Liver (tissue), 9 donors: Measurements from ENCODE around the gene BMP10. TPM values are rescaled to one million over a fixed set of nuclear protein-coding genes. Genes with fewer than 3 reads are reported as not detected.

ENCODE experiments used
- DNase-seq: peaks from one replicate; pipeline ENCODE4 v3.0.0-alpha.2; 2017; ENCODE audit warnings: low spot score
- H3K27ac ChIP-seq, 2 donors: one replicate each; pipeline ENCODE4 v1.7.0; 2013; ENCODE audit warnings: inconsistent platforms in 2 of 2, low read length in 2 of 2, control low read depth in 1 of 2, low read depth in 1 of 2, mild to moderate bottlenecking in 1 of 2
- H3K27me3 ChIP-seq, 4 donors: one replicate each; pipeline versions ENCODE4 v1.6.1 to v1.7.0; 2013; ENCODE audit warnings: low read length in 3 of 4, inconsistent platforms in 1 of 4, mild to moderate bottlenecking in 1 of 4, moderate library complexity in 1 of 4; ENCODE audit not compliant: control insufficient read depth in 4 of 4, insufficient read depth in 4 of 4
- H3K36me3 ChIP-seq, 4 donors: one replicate each; pipeline versions ENCODE4 v1.6.1 to v1.7.0; 2013; ENCODE audit warnings: low read length in 3 of 4, mild to moderate bottlenecking in 3 of 4, low read depth in 1 of 4, moderate library complexity in 1 of 4; ENCODE audit not compliant: control insufficient read depth in 4 of 4, insufficient read depth in 3 of 4
- H3K4me1 ChIP-seq, 4 donors: one replicate each; pipeline versions ENCODE4 v1.6.1 to v1.7.0; 2013; ENCODE audit warnings: low read length in 3 of 4, mild to moderate bottlenecking in 3 of 4, moderate library complexity in 1 of 4; ENCODE audit not compliant: control insufficient read depth in 4 of 4, insufficient read depth in 4 of 4
- H3K4me3 ChIP-seq, 3 donors: one replicate each; pipeline versions ENCODE4 v1.6.1 to v1.7.0; 2013; ENCODE audit warnings: low read length in 3 of 3, control low read depth in 1 of 3, low read depth in 1 of 3, mild to moderate bottlenecking in 1 of 3
- H3K9ac ChIP-seq, 2 donors: one replicate each; pipeline ENCODE4 v1.7.0; 2013; ENCODE audit warnings: low read length in 2 of 2, mild to moderate bottlenecking in 2 of 2, moderate library complexity in 2 of 2, control low read depth in 1 of 2, low read depth in 1 of 2
- H3K9me3 ChIP-seq, 4 donors: one replicate each; pipeline versions ENCODE4 v1.6.1 to v1.7.0; 2013; ENCODE audit warnings: low read length in 3 of 4; ENCODE audit not compliant: control insufficient read depth in 4 of 4
- EGR1 ChIP-seq, 2 donors: IDR thresholded peaks; 2 replicates each; pipeline ENCODE4 v1.6.1; 2016 to 2018; ENCODE audit warnings: antibody characterized with exemption in 2 of 2, low read depth in 2 of 2
- FOXA1 ChIP-seq: IDR thresholded peaks from 2 replicates; pipeline ENCODE4 v1.6.1; 2016; ENCODE audit warnings: antibody characterized with exemption
- FOXA2 ChIP-seq: IDR thresholded peaks from 2 replicates; pipeline ENCODE4 v1.6.1; 2016; ENCODE audit warnings: antibody characterized with exemption
- GABPA ChIP-seq, 2 donors: IDR thresholded peaks in 1 of 2; conservative IDR thresholded peaks in 1 of 2; 2 replicates each; pipeline ENCODE4 v1.6.1; 2016; ENCODE audit warnings: antibody characterized with exemption in 2 of 2, mild to moderate bottlenecking in 1 of 2, moderate library complexity in 1 of 2
- HNF4A ChIP-seq, 2 donors: conservative IDR thresholded peaks; 2 replicates each; pipeline ENCODE4 v1.6.1; 2016; ENCODE audit warnings: antibody characterized with exemption in 2 of 2, mild to moderate bottlenecking in 2 of 2
- HNF4G ChIP-seq: IDR thresholded peaks from 2 replicates; pipeline ENCODE4 v1.6.1; 2016; ENCODE audit warnings: antibody characterized with exemption
- JUND ChIP-seq, 2 donors: IDR thresholded peaks; 2 replicates each; pipeline ENCODE4 v1.6.1; 2016; ENCODE audit warnings: antibody characterized with exemption in 2 of 2
- NR2F2 ChIP-seq: IDR thresholded peaks from 2 replicates; pipeline ENCODE4 v1.6.1; 2016; ENCODE audit warnings: antibody characterized with exemption
- RAD21 ChIP-seq, 2 donors: IDR thresholded peaks; 2 replicates each; pipeline ENCODE4 v1.6.1; 2016; ENCODE audit warnings: antibody characterized with exemption in 2 of 2, mild to moderate bottlenecking in 2 of 2
- RXRA ChIP-seq, 2 donors: IDR thresholded peaks; 2 replicates each; pipeline ENCODE4 v1.6.1; 2017 to 2018; ENCODE audit warnings: antibody characterized with exemption in 2 of 2, mild to moderate bottlenecking in 1 of 2
- SP1 ChIP-seq: IDR thresholded peaks from 2 replicates; pipeline ENCODE4 v1.6.1; 2018; ENCODE audit warnings: antibody characterized with exemption, mild to moderate bottlenecking
- TAF1 ChIP-seq: conservative IDR thresholded peaks from 2 replicates; pipeline ENCODE4 v1.6.1; 2016; ENCODE audit warnings: antibody characterized with exemption, mild to moderate bottlenecking
- WGBS: extraction: QIAGEN DNeasy Blood & Tissue Kit; methylation state at CpG from one replicate; pipeline ENCODE4 v1.1.7; 2013; 5-methylcytosine and 5-hydroxymethylcytosine counted together
- polyA plus RNA-seq, 2 donors: library from polyadenylated mRNA; stranded (reverse) in 1 of 2; unstranded in 1 of 2; fragments of 200-250 nt in 1 of 2; fragments of >200 nt in 1 of 2; fragmentation: Nextera tagmentation in 1 of 2; extraction: Ambion mirVana in 1 of 2; gene quantifications; one replicate each; pipeline versions ENCODE4 v1.2.1 to v1.2.3, GENCODE V29; 2013 to 2015
- total RNA-seq, 2 donors: library from RNA; depleted of rRNA; stranded (reverse); fragments of >200 nt; gene quantifications; one replicate each; pipeline ENCODE4 v1.2.3, GENCODE V29; 2014
- TF ChIP-seq, protein P1 (sequence below): IDR thresholded peaks from 2 replicates; pipeline ENCODE4 v1.6.1; 2016; ENCODE audit warnings: antibody characterized with exemption
- TF ChIP-seq, protein P2 (sequence below): IDR thresholded peaks from 2 replicates; pipeline ENCODE4 v1.6.1; 2016; ENCODE audit warnings: antibody characterized with exemption
- TF ChIP-seq, protein P3 (sequence below): IDR thresholded peaks from 2 replicates; pipeline ENCODE4 v1.6.1; 2016; ENCODE audit warnings: antibody characterized with exemption, mild to moderate bottlenecking
- TF ChIP-seq, protein P4 (sequence below): fragments of 150-350 bp; IDR thresholded peaks from 2 replicates; pipeline ENCODE4 v1.5.1; 2017; ENCODE audit warnings: improper control_type of control experiment, low read depth, low read length; ENCODE audit not compliant: missing input control
- TF ChIP-seq, protein P5 (sequence below): IDR thresholded peaks from 2 replicates; pipeline ENCODE4 v1.6.1; 2016; ENCODE audit warnings: antibody characterized with exemption
- donor health status: healthy.
- donor health status: healthy.
- donor health status: healthy.
- donor health status: healthy.
- donor health status: healthy.

Gene BMP10
- total and polyA plus RNA-seq, 4 donors: 0.39 to 10.0 (median 8.7) TPM

DNA sequence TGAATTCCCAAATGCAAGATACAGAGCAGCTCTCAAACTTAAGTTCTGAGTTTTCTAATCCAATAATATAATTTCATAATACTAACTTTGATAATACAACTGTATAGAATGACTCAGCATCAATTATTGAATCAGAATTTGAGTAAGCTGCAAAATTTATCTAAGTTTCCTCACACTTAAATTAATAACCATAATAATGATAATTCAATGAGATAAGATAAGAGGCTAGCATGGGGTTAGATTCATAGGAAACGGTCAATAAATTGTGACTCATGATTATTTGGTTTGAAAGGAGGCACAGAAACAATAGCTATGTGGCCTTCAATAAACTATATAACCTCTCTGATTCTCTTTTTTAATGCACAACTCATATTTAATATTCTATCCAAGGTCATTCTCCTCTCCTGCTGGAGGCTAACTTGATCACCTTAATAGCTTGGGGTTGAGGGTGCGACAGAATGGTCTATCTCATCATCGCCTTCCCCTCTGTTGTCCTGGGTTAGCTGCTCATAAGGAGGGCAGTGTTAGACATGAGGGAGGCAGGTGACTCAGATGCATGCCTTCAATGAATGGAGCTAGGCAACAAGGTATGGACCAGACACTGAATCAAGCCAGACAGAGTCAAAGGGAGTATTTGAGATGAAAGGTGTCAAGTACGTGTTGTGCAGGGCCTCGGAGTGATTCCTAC is 36.2 kb upstream of the BMP10 start:
- H3K27me3 ChIP-seq: no peaks in the 10 kb centered on the region
- TF ChIP-seq, protein P1, sequence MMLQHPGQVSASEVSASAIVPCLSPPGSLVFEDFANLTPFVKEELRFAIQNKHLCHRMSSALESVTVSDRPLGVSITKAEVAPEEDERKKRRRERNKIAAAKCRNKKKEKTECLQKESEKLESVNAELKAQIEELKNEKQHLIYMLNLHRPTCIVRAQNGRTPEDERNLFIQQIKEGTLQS: no peak
- TF ChIP-seq HNF4A (conservative IDR thresholded peaks at IDR 0.05): no peak
- TF ChIP-seq NR2F2: no peak
- TF ChIP-seq RAD21 (IDR thresholded peaks at IDR 0.05): no peak
- TF ChIP-seq, protein P2, sequence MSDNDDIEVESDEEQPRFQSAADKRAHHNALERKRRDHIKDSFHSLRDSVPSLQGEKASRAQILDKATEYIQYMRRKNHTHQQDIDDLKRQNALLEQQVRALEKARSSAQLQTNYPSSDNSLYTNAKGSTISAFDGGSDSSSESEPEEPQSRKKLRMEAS: no peak
- no peak for TF ChIP-seq JUND (IDR thresholded peaks at IDR 0.05)
- no peak for TF ChIP-seq SP1
- TF ChIP-seq TAF1: no peak
- TF ChIP-seq RXRA (IDR thresholded peaks at IDR 0.05): no peak
- TF ChIP-seq, protein P3, sequence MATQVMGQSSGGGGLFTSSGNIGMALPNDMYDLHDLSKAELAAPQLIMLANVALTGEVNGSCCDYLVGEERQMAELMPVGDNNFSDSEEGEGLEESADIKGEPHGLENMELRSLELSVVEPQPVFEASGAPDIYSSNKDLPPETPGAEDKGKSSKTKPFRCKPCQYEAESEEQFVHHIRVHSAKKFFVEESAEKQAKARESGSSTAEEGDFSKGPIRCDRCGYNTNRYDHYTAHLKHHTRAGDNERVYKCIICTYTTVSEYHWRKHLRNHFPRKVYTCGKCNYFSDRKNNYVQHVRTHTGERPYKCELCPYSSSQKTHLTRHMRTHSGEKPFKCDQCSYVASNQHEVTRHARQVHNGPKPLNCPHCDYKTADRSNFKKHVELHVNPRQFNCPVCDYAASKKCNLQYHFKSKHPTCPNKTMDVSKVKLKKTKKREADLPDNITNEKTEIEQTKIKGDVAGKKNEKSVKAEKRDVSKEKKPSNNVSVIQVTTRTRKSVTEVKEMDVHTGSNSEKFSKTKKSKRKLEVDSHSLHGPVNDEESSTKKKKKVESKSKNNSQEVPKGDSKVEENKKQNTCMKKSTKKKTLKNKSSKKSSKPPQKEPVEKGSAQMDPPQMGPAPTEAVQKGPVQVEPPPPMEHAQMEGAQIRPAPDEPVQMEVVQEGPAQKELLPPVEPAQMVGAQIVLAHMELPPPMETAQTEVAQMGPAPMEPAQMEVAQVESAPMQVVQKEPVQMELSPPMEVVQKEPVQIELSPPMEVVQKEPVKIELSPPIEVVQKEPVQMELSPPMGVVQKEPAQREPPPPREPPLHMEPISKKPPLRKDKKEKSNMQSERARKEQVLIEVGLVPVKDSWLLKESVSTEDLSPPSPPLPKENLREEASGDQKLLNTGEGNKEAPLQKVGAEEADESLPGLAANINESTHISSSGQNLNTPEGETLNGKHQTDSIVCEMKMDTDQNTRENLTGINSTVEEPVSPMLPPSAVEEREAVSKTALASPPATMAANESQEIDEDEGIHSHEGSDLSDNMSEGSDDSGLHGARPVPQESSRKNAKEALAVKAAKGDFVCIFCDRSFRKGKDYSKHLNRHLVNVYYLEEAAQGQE: no peak
- TF ChIP-seq GABPA (IDR thresholded peaks at IDR 0.05 in 1 of 2, conservative IDR thresholded peaks at IDR 0.05 in 1 of 2): no peak
- no peak for TF ChIP-seq EGR1 (IDR thresholded peaks at IDR 0.05; ENCODE audit: low read depth in 2 of 2)
- TF ChIP-seq, protein P4, sequence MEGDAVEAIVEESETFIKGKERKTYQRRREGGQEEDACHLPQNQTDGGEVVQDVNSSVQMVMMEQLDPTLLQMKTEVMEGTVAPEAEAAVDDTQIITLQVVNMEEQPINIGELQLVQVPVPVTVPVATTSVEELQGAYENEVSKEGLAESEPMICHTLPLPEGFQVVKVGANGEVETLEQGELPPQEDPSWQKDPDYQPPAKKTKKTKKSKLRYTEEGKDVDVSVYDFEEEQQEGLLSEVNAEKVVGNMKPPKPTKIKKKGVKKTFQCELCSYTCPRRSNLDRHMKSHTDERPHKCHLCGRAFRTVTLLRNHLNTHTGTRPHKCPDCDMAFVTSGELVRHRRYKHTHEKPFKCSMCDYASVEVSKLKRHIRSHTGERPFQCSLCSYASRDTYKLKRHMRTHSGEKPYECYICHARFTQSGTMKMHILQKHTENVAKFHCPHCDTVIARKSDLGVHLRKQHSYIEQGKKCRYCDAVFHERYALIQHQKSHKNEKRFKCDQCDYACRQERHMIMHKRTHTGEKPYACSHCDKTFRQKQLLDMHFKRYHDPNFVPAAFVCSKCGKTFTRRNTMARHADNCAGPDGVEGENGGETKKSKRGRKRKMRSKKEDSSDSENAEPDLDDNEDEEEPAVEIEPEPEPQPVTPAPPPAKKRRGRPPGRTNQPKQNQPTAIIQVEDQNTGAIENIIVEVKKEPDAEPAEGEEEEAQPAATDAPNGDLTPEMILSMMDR: no peak
- TF ChIP-seq FOXA2: no peak
- no peak for TF ChIP-seq HNF4G
- no peak for TF ChIP-seq FOXA1
- no peak for DNase-seq
- WGBS: 93% methylated on average over 5 of the region's 5 CpGs
- H3K4me1 ChIP-seq: peaks cover 0 to 9% (median 2%) of the 10 kb centered on the region in 4 donors
- no peaks in the 10 kb centered on the region for H3K9me3 ChIP-seq
- H3K9ac ChIP-seq: no peak overlapping the region
- H3K27ac ChIP-seq: no peak overlapping the region
- no peak overlapping the region for H3K4me3 ChIP-seq
- H3K36me3 ChIP-seq: no peaks in the 10 kb centered on the region

DNA sequence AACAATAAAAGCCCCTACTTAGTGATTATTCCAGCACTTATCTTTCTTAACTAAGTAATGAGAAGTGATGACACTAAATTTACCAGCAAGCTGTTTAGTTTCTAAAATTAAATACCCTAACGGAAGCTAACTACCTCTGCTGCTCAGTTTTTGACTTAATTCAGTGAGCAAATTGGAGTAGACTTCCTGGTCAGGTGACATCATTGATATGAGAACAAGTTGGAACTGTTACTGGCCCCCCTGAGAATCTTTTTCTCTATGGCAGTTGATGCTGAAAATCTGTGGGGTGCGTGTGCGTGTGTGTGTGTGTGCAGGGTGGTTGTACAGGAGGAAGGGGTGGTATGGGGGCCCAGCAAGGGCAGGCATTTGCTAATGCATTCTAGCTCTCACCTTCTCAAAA is 35.5 kb upstream of the BMP10 start:
- WGBS: 90% methylated on average over 3 of the region's 3 CpGs
- H3K36me3 ChIP-seq: no peaks in the 10 kb centered on the region
- no peak for TF ChIP-seq FOXA2
- TF ChIP-seq GABPA (IDR thresholded peaks at IDR 0.05 in 1 of 2, conservative IDR thresholded peaks at IDR 0.05 in 1 of 2): no peak
- TF ChIP-seq TAF1: no peak
- TF ChIP-seq, protein P2: no peak
- no peak for TF ChIP-seq RAD21 (IDR thresholded peaks at IDR 0.05)
- TF ChIP-seq, protein P4: no peak
- TF ChIP-seq, protein P5, sequence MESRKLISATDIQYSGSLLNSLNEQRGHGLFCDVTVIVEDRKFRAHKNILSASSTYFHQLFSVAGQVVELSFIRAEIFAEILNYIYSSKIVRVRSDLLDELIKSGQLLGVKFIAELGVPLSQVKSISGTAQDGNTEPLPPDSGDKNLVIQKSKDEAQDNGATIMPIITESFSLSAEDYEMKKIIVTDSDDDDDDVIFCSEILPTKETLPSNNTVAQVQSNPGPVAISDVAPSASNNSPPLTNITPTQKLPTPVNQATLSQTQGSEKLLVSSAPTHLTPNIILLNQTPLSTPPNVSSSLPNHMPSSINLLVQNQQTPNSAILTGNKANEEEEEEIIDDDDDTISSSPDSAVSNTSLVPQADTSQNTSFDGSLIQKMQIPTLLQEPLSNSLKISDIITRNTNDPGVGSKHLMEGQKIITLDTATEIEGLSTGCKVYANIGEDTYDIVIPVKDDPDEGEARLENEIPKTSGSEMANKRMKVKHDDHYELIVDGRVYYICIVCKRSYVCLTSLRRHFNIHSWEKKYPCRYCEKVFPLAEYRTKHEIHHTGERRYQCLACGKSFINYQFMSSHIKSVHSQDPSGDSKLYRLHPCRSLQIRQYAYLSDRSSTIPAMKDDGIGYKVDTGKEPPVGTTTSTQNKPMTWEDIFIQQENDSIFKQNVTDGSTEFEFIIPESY: no peak
- no peak for TF ChIP-seq SP1
- no peak for TF ChIP-seq JUND (IDR thresholded peaks at IDR 0.05)

More for the DNA sequence above, 35.5 kb upstream of the BMP10 start:
- Histone ChIP-seq H3K4me1 (peaks cover 0 to 9% (median 2%) of the 10 kb centered on the region in 4 donors), H3K27ac (no peak overlapping the region), H3K9ac (no peak overlapping the region), H3K27me3 (no peaks in the 10 kb centered on the region), H3K4me3 (no peak overlapping the region), H3K9me3 (no peaks in the 10 kb centered on the region)
- DNase-seq: no peak
